AG10803 (cell line): ENCODE results near the gene ARHGEF28.

Experiments used
- DNase-seq: peaks from one replicate; pipeline ENCODE4 v3.0.0; 2010; ENCODE audit warnings: low read depth
- H3K4me3 ChIP-seq: 2 replicates; pipeline ENCODE4 v1.5.1; 2011; ENCODE audit warnings: mild to moderate bottlenecking, low read length, control low read depth
- CTCF ChIP-seq: conservative IDR thresholded peaks from 2 replicates; pipeline ENCODE4 v1.5.1; 2011; ENCODE audit warnings: mild to moderate bottlenecking, low read length, control low read depth, inconsistent platforms

ARHGEF28 gene

GRCh38 chr5:73801686-73802085 is 175.7 kb downstream of the ARHGEF28 start:
- H3K4me3 ChIP-seq, result no peak overlapping the region
- no peak for DNase-seq
- no peak for TF ChIP-seq CTCF

- H3K4me3 ChIP-seq, result no peak overlapping the region
- no peak for DNase-seq
- TF ChIP-seq CTCF, result no peak
Measured at GRCh38 chr5:73805449-73805848, 179.5 kb downstream of the ARHGEF28 start.

GRCh38 chr5:73808911-73809310 is 182.9 kb downstream of the ARHGEF28 start:
- DNase-seq, result no peak
- no peak for TF ChIP-seq CTCF
- no peak overlapping the region for H3K4me3 ChIP-seq

GRCh38 chr5:73810429-73810828 is 184.4 kb downstream of the ARHGEF28 start:
- H3K4me3 ChIP-seq, result no peak overlapping the region
- no peak for DNase-seq
- TF ChIP-seq CTCF, result no peak

- no peak overlapping the region for H3K4me3 ChIP-seq
- no peak for TF ChIP-seq CTCF
- DNase-seq, result no peak
Measured at GRCh38 chr5:73812457-73812856, 186.5 kb downstream of the ARHGEF28 start.

GRCh38 chr5:73812962-73813588 is 187.1 kb downstream of the ARHGEF28 start:
- H3K4me3 ChIP-seq, result no peak overlapping the region
- no peak for DNase-seq

More at GRCh38 chr5:73812962-73813588, 187.1 kb downstream of the ARHGEF28 start:
- TF ChIP-seq CTCF, result no peak
